Neural progenitor cell (in vitro differentiated cells): ENCODE data around the gene KRTAP10-9. TPM values are rescaled to one million over a fixed set of nuclear protein-coding genes. Genes with fewer than 3 reads are reported as not detected.

ENCODE experiments used
- DNase-seq: peaks from one replicate; pipeline ENCODE4 v3.0.0-alpha.2; 2016; ENCODE audit warnings: low spot score
- H2AFZ ChIP-seq: fragments of 200-600 bp; sonication (generic); replicated peaks from 2 replicates; pipeline ENCODE4 v1.6.1; 2016; ENCODE audit warnings: antibody characterized with exemption
- H3F3A ChIP-seq: fragments of 200-600 bp; sonication (generic); 2 replicates; pipeline ENCODE4 v1.6.1; 2016; ENCODE audit warnings: antibody characterized with exemption, low read depth
- H3K27ac ChIP-seq: fragments of 200-600 bp; sonication (generic); 2 replicates; pipeline ENCODE4 v1.5.1; 2016; ENCODE audit warnings: mild to moderate bottlenecking
- H3K27me3 ChIP-seq: fragments of 200-600 bp; sonication (generic); 2 replicates; pipeline ENCODE4 v1.6.1; 2016; ENCODE audit warnings: mild to moderate bottlenecking, moderate library complexity
- H3K36me3 ChIP-seq: fragments of 200-600 bp; sonication (generic); 2 replicates; pipeline ENCODE4 v1.5.1; 2016
- H3K4me1 ChIP-seq: fragments of 200-600 bp; sonication (generic); 2 replicates; pipeline ENCODE4 v1.6.1; 2016; ENCODE audit warnings: mixed run types
- H3K4me2 ChIP-seq: fragments of 200-600 bp; sonication (generic); 2 replicates; pipeline ENCODE4 v1.6.1; 2016
- H3K4me3 ChIP-seq: fragments of 200-600 bp; sonication (generic); 2 replicates; pipeline ENCODE4 v1.5.1; 2016
- H3K79me2 ChIP-seq: fragments of 200-600 bp; sonication (generic); 2 replicates; pipeline ENCODE4 v1.6.1; 2016; ENCODE audit warnings: low read depth
- H3K9ac ChIP-seq: fragments of 200-600 bp; sonication (generic); 2 replicates; pipeline ENCODE4 v1.6.1; 2016
- H3K9me3 ChIP-seq: fragments of 200-600 bp; sonication (generic); 2 replicates; pipeline ENCODE4 v1.5.1; 2016; ENCODE audit warnings: low read depth
- H4K20me1 ChIP-seq: fragments of 200-600 bp; sonication (generic); 2 replicates; pipeline ENCODE4 v1.6.1; 2016; ENCODE audit warnings: low read depth
- H3K27ac Mint-ChIP-seq: 3 replicates; pipeline ENCODE4 v1.8.0; 2021; ENCODE audit warnings: mixed read lengths
- H3K27me3 Mint-ChIP-seq: 2 replicates; pipeline ENCODE4 v1.8.0; 2022; ENCODE audit warnings: low read depth, mild to moderate bottlenecking, inconsistent platforms, moderate library complexity, mixed read lengths; ENCODE audit not compliant: insufficient read depth
- H3K36me3 Mint-ChIP-seq: 3 replicates; pipeline ENCODE4 v1.8.0; 2021; ENCODE audit warnings: mixed read lengths
- H3K4me1 Mint-ChIP-seq: 3 replicates; pipeline ENCODE4 v1.8.0; 2021; ENCODE audit warnings: mixed read lengths
- H3K4me3 Mint-ChIP-seq: 3 replicates; pipeline ENCODE4 v1.8.0; 2021; ENCODE audit warnings: mild to moderate bottlenecking, moderate library complexity, mixed read lengths
- H3K9me3 Mint-ChIP-seq: 3 replicates; pipeline ENCODE4 v1.8.0; 2020; ENCODE audit warnings: mixed read lengths
- CTCF ChIP-seq: fragments of 200-600 bp; sonication (generic); IDR thresholded peaks from 2 replicates; pipeline ENCODE4 v1.5.1; 2017; ENCODE audit warnings: antibody characterized with exemption, mild to moderate bottlenecking
- EZH2 ChIP-seq: fragments of 200-600 bp; sonication (generic); IDR thresholded peaks from 2 replicates; pipeline ENCODE4 v1.6.1; 2017; ENCODE audit warnings: antibody characterized with exemption, mild to moderate bottlenecking, moderate library complexity
- EZH2phosphoT487 ChIP-seq: fragments of 200-600 bp; sonication (generic); IDR thresholded peaks from 2 replicates; pipeline ENCODE4 v1.6.1; 2017; ENCODE audit warnings: antibody characterized with exemption
- total RNA-seq: library from RNA; depleted of rRNA; stranded (reverse); fragments of >200 nt; gene quantifications from 2 replicates; pipeline ENCODE4 v1.2.3, GENCODE V29; 2015; ENCODE audit warnings: low replicate concordance

KRTAP10-9 gene
- not detected in 2 replicates for total RNA-seq

- no peak within 1 kb of the TSS for H3K4me3 Mint-ChIP-seq
- H3K9me3 ChIP-seq, result peaks cover 13% of the 10 kb centered on the region
- no peaks in the 10 kb centered on the region for H3K4me1 Mint-ChIP-seq
- no peaks in the 10 kb centered on the region for H3K4me1 ChIP-seq
- no peaks in the 10 kb centered on the region for H3K36me3 Mint-ChIP-seq
- H3K27me3 ChIP-seq, result no peaks in the 10 kb centered on the region
- H3F3A ChIP-seq, result no peaks in the 10 kb centered on the region
- no peak within 1 kb of the TSS for H3K4me2 ChIP-seq
- no peak within 1 kb of the TSS for H3K27ac Mint-ChIP-seq
- no peaks in the 10 kb centered on the region for H3K36me3 ChIP-seq
- no peak within 1 kb of the TSS for H3K9ac ChIP-seq
- H3K9me3 Mint-ChIP-seq, result peaks cover 45% of the 10 kb centered on the region
- no peak within 1 kb of the TSS for H3K4me3 ChIP-seq
- TF ChIP-seq EZH2phosphoT487 (no peak), EZH2 (no peak), CTCF (no peak)
- no peak within 1 kb of the TSS for H2AFZ ChIP-seq
- DNase-seq, result no peak
- no peaks in the 10 kb centered on the region for H4K20me1 ChIP-seq
- H3K27ac ChIP-seq, result no peak within 1 kb of the TSS
- H3K79me2 ChIP-seq, result no peaks in the 10 kb centered on the region
- peaks cover 2% of the 10 kb centered on the region for H3K27me3 Mint-ChIP-seq
Observed at GRCh38 chr21:44626673-44627143, at the start of gene KRTAP10-9. KRTAP10-9 (plus strand) TSS chr21:44627093; CDS start chr21:44627172, 79 bp downstream.

GRCh38 chr21:44578371-44579055 lies 48.4 kb upstream of the KRTAP10-9 start:
- peaks cover 11% of the 10 kb centered on the region for H3K4me1 ChIP-seq
- H3K27me3 Mint-ChIP-seq, result peaks cover 4% of the 10 kb centered on the region
- peaks cover 11% of the 10 kb centered on the region for H3K4me1 Mint-ChIP-seq
- H3K9me3 Mint-ChIP-seq, result peaks cover 44% of the 10 kb centered on the region
- no peak for TF ChIP-seq EZH2
- no peak for TF ChIP-seq CTCF
- TF ChIP-seq EZH2phosphoT487, result no peak
- H4K20me1 ChIP-seq, result no peaks in the 10 kb centered on the region
- no peak overlapping the region for H3K27ac Mint-ChIP-seq
- no peak overlapping the region for H3K9ac ChIP-seq
- H3K36me3 ChIP-seq, result no peaks in the 10 kb centered on the region
- H3K9me3 ChIP-seq, result peaks cover 10% of the 10 kb centered on the region
- peaks cover 10% of the 10 kb centered on the region for H3F3A ChIP-seq
- no peak for DNase-seq
- no peaks in the 10 kb centered on the region for H3K36me3 Mint-ChIP-seq
- H3K27me3 ChIP-seq, result no peaks in the 10 kb centered on the region
- no peak overlapping the region for H2AFZ ChIP-seq
- no peak overlapping the region for H3K4me3 Mint-ChIP-seq
- no peak overlapping the region for H3K4me2 ChIP-seq
- H3K4me3 ChIP-seq, result no peak overlapping the region
- H3K27ac ChIP-seq, result no peak overlapping the region
- no peaks in the 10 kb centered on the region for H3K79me2 ChIP-seq

- H4K20me1 ChIP-seq, result no peaks in the 10 kb centered on the region
- H2AFZ ChIP-seq, result no peak overlapping the region
- H3K4me2 ChIP-seq, result no peak overlapping the region
- H3K36me3 ChIP-seq, result no peaks in the 10 kb centered on the region
- TF ChIP-seq EZH2 (no peak), CTCF (no peak), EZH2phosphoT487 (no peak)
- Mint-ChIP-seq H3K4me3 (no peak overlapping the region), H3K27ac (no peak overlapping the region), H3K9me3 (peaks cover 44% of the 10 kb centered on the region), H3K27me3 (peaks cover 4% of the 10 kb centered on the region), H3K36me3 (no peaks in the 10 kb centered on the region), H3K4me1 (peaks cover 12% of the 10 kb centered on the region)
- no peaks in the 10 kb centered on the region for H3K27me3 ChIP-seq
- H3K9me3 ChIP-seq, result peaks cover 10% of the 10 kb centered on the region
- no peak overlapping the region for H3K9ac ChIP-seq
- H3K27ac ChIP-seq, result no peak overlapping the region
- H3K79me2 ChIP-seq, result no peaks in the 10 kb centered on the region
- peaks cover 13% of the 10 kb centered on the region for H3K4me1 ChIP-seq
- no peak for DNase-seq
- H3F3A ChIP-seq, result peaks cover 14% of the 10 kb centered on the region
- no peak overlapping the region for H3K4me3 ChIP-seq
Observed at GRCh38 chr21:44579056-44579832, 47.6 kb upstream of the KRTAP10-9 start.
